Gastroesophageal sphincter (tissue), 4 donors: ENCODE results near the gene DCDC1. TPM values are rescaled to one million over a fixed set of nuclear protein-coding genes. Genes with fewer than 3 reads are reported as not detected.

Experiments used
- ATAC-seq: fragments of 150-250 bp; one replicate; pipeline ENCODE4 v1.9.1; 2016; ENCODE audit warnings: mild to moderate bottlenecking, moderate library complexity
- H3K27ac ChIP-seq, 4 donors: fragments of 200-600 bp; sonication (generic) in 3 of 4; 1 replicate in 3 of 4; 2 replicates in 1 of 4; pipeline ENCODE4 v1.5.1; 2016 to 2019
- H3K27me3 ChIP-seq: fragments of 200-600 bp; sonication (generic); one replicate; pipeline ENCODE4 v1.5.1; 2019
- H3K36me3 ChIP-seq, 2 donors: fragments of 200-600 bp; sonication (generic); one replicate each; pipeline ENCODE4 v1.5.1; 2019; ENCODE audit warnings: control low read depth in 1 of 2
- H3K4me1 ChIP-seq, 3 donors: fragments of 200-600 bp; sonication (generic); 1 replicate in 2 of 3; 2 replicates in 1 of 3; pipeline ENCODE4 v1.5.1; 2016 to 2019; ENCODE audit warnings: control low read depth in 2 of 3
- H3K4me3 ChIP-seq, 2 donors: fragments of 200-600 bp; sonication (generic); one replicate each; pipeline ENCODE4 v1.5.1; 2019; ENCODE audit warnings: mild to moderate bottlenecking in 1 of 2, moderate library complexity in 1 of 2
- H3K9me3 ChIP-seq, 3 donors: fragments of 200-600 bp; sonication (generic); one replicate each; pipeline ENCODE4 v1.5.1; 2017 to 2019; ENCODE audit warnings: control low read depth in 2 of 3
- EP300 ChIP-seq: sonication (generic); formaldehyde crosslinking; IDR thresholded peaks from one replicate; pipeline ENCODE4 v1.6.1; 2017; ENCODE audit warnings: antibody characterized with exemption, mild to moderate bottlenecking
- POLR2A ChIP-seq, 2 donors: fragments of 450-650 bp; IDR thresholded peaks; one replicate each; pipeline ENCODE4 v1.6.1; 2017; ENCODE audit warnings: antibody characterized with exemption in 2 of 2, mild to moderate bottlenecking in 2 of 2, moderate library complexity in 1 of 2
- POLR2AphosphoS5 ChIP-seq: sonication (generic); formaldehyde crosslinking; IDR thresholded peaks from one replicate; pipeline ENCODE4 v1.6.1; 2017; ENCODE audit warnings: antibody characterized with exemption
- WGBS, 2 donors: methylation state at CpG; one replicate each; pipeline ENCODE4 v1.1.5; 2018; ENCODE audit warnings: low coverage in 1 of 2; 5-methylcytosine and 5-hydroxymethylcytosine counted together
- total RNA-seq, 4 donors: library from RNA; depleted of rRNA; stranded (reverse); fragments of >200 nt; gene quantifications; one replicate each; pipeline ENCODE4 v1.1.0, GENCODE V29; 2016
- TF ChIP-seq, protein P1 (sequence below), 4 experiments: fragments of 200-600 bp in 2 of 4; fragments of 450-650 bp in 2 of 4; sonication (generic) in 1 of 4; IDR thresholded peaks; one replicate each; pipeline ENCODE4 v1.5.1; 2017 to 2019; ENCODE audit warnings: antibody characterized with exemption in 4 of 4, mild to moderate bottlenecking in 2 of 4, moderate library complexity in 2 of 4

The DCDC1 gene
- total RNA-seq, 4 donors from 2014 or later = 0.13 to 0.35 TPM; not detected in 2

GRCh38 chr11:31022080-31022479 lies 347.5 kb downstream of the DCDC1 start:
- no peak overlapping the region for H3K4me3 ChIP-seq
- WGBS, 2 donors = 38 to 45% methylated on average over 2 of the region's 2 CpGs
- no peaks in the 10 kb centered on the region for H3K9me3 ChIP-seq
- no peak for ATAC-seq
- no peak for TF ChIP-seq EP300
- TF ChIP-seq POLR2A (IDR thresholded peaks at IDR 0.05) = no peak
- TF ChIP-seq POLR2AphosphoS5 = no peak
- TF ChIP-seq, protein P1, sequence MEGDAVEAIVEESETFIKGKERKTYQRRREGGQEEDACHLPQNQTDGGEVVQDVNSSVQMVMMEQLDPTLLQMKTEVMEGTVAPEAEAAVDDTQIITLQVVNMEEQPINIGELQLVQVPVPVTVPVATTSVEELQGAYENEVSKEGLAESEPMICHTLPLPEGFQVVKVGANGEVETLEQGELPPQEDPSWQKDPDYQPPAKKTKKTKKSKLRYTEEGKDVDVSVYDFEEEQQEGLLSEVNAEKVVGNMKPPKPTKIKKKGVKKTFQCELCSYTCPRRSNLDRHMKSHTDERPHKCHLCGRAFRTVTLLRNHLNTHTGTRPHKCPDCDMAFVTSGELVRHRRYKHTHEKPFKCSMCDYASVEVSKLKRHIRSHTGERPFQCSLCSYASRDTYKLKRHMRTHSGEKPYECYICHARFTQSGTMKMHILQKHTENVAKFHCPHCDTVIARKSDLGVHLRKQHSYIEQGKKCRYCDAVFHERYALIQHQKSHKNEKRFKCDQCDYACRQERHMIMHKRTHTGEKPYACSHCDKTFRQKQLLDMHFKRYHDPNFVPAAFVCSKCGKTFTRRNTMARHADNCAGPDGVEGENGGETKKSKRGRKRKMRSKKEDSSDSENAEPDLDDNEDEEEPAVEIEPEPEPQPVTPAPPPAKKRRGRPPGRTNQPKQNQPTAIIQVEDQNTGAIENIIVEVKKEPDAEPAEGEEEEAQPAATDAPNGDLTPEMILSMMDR (IDR thresholded peaks at IDR 0.05) = no peak
- H3K27ac ChIP-seq = no peak overlapping the region
- H3K27me3 ChIP-seq = peaks cover 8% of the 10 kb centered on the region
- H3K4me1 ChIP-seq = no peaks in the 10 kb centered on the region
- H3K36me3 ChIP-seq = no peaks in the 10 kb centered on the region

DNA sequence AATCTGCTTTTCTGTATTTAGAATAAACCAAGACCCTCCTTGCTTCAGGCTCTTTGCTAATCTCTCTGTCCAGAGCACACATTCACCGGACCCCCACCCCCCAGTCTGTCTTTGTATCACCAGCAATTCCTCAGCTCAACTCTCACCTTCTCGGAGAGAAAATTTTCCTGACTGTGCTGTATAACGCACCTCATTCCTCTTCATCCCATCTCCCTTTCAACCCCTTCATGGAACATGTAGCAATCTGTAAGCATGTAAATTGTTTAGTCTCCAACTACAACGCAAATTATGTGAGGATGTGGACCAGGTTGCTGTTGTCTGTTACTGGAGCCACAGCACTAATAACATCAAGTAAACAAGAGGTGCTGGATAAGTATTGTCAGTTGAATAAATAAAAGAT lies 349.8 kb downstream of the DCDC1 start:
- no peak for TF ChIP-seq EP300
- no peak for TF ChIP-seq POLR2AphosphoS5
- no peak for TF ChIP-seq POLR2A (IDR thresholded peaks at IDR 0.05)
- TF ChIP-seq, protein P1 (IDR thresholded peaks at IDR 0.05) = no peak
- Histone ChIP-seq H3K36me3 (no peaks in the 10 kb centered on the region), H3K27ac (no peak overlapping the region), H3K4me3 (no peak overlapping the region), H3K27me3 (peaks cover 8% of the 10 kb centered on the region), H3K9me3 (no peaks in the 10 kb centered on the region), H3K4me1 (no peaks in the 10 kb centered on the region)
- WGBS, 2 donors = 37 to 46% methylated on average over 4 of the region's 4 CpGs
- no peak for ATAC-seq

DNA sequence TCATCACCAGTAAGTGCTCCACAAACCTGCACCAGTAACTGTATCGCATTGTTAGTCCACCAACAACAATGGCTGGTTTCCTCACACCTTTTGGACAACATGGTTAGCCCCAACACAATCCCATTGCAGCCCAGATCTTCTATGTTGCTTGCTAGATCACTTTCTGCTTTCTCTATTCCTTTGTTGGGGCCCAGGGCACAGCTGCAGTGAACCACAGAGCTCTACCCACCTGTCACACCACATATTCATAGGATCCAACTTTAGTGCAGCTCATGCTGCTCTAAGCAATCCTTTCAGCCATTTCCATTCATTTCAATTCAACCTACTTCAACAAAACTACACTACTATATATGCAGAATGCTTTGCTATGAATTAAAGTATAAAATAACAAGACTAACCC lies 364.3 kb downstream of the DCDC1 start:
- 88 to 92% methylated on average over 1 of the region's 1 CpG for WGBS, 2 donors
- H3K36me3 ChIP-seq = no peaks in the 10 kb centered on the region
- no peaks in the 10 kb centered on the region for H3K4me1 ChIP-seq
- no peak for TF ChIP-seq POLR2AphosphoS5
- TF ChIP-seq, protein P1 (IDR thresholded peaks at IDR 0.05) = no peak
- TF ChIP-seq POLR2A (IDR thresholded peaks at IDR 0.05) = no peak
- TF ChIP-seq EP300 = no peak
- H3K9me3 ChIP-seq = no peaks in the 10 kb centered on the region
- H3K27ac ChIP-seq = no peak overlapping the region
- H3K27me3 ChIP-seq = no peaks in the 10 kb centered on the region
- no peak for ATAC-seq
- no peak overlapping the region for H3K4me3 ChIP-seq

GRCh38 chr11:31001427-31001826 lies 368.1 kb downstream of the DCDC1 start:
- Histone ChIP-seq H3K36me3 (no peaks in the 10 kb centered on the region), H3K4me3 (no peak overlapping the region), H3K9me3 (no peaks in the 10 kb centered on the region), H3K27me3 (no peaks in the 10 kb centered on the region), H3K27ac (no peak overlapping the region), H3K4me1 (no peaks in the 10 kb centered on the region)
- WGBS, 2 donors = 40% methylated on average over 3 of the region's 3 CpGs; no CpG with 5 or more reads in 1 of the 2 donors
- ATAC-seq = no peak
- no peak for TF ChIP-seq POLR2A (IDR thresholded peaks at IDR 0.05)
- no peak for TF ChIP-seq EP300
- TF ChIP-seq, protein P1 (IDR thresholded peaks at IDR 0.05) = no peak
- TF ChIP-seq POLR2AphosphoS5 = no peak

- ATAC-seq = no peak
- no peaks in the 10 kb centered on the region for H3K9me3 ChIP-seq
- TF ChIP-seq POLR2A (IDR thresholded peaks at IDR 0.05) = no peak
- TF ChIP-seq, protein P1 (IDR thresholded peaks at IDR 0.05) = no peak
- H3K4me1 ChIP-seq = no peaks in the 10 kb centered on the region
- no peaks in the 10 kb centered on the region for H3K27me3 ChIP-seq
- H3K36me3 ChIP-seq = no peaks in the 10 kb centered on the region
- H3K4me3 ChIP-seq = no peak overlapping the region
- no peak overlapping the region for H3K27ac ChIP-seq
These were observed 369.2 kb downstream of the DCDC1 start for GRCh38 chr11:31000381-31000780.
